Measurements from ENCODE around the gene COL6A3. TPM values are rescaled to one million over a fixed set of nuclear protein-coding genes. Genes with fewer than 3 reads are reported as not detected.
A peak's percentile ranks its signal among the peaks of the same experiment; 100 is the strongest.

Gene COL6A3
- total RNA-seq, 4 donors from 2014 or later, result 68.1 to 261 (median 75.6) TPM

DNA sequence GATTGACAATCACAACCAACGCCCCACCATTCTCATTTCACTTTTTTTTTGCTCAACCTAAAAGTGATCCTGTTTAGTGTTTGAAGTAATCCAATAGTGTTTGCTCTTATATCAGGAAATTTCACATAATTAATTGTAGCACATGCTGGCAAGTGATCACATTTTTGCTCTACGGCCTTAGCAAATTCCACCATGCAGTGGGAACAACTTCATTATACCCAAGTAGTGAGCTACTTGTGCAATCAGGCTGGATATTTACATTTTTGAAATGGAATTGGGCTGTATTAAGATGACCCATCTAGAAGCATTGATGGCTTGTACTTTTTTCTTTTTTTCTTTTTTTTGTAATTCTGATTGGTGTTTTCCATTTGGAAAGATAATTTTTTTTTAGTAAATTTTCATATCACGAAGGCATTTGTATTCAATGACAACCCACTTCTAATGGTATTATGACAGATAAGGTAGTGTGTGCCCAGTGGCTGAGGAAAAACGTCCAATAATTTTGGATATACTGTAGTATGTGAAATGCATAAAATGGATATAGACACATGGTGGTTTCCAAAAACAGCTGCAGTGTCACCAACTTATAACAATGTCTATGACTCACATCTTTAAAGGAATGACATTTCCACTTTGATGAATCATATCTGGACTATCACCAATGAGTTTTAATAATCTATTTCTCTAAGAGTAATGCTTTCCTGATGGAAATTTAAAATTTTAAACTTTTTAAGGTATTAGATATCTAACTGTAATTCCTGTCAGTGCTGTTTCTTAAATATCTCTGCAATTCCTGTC is 130.6 kb downstream of the COL6A3 start:
- Histone ChIP-seq H3K27me3 (no peaks in the 10 kb centered on the region), H3K4me1 (peaks cover 4 to 17% (median 7%) of the 10 kb centered on the region in 4 donors), H3K9me3 (no peaks in the 10 kb centered on the region), H3K36me3 (no peaks in the 10 kb centered on the region), H3K4me3 (no peak overlapping the region), H3K27ac (peak overlapping the region; percentile 33 to 53 (median 43))
- intact Hi-C loops (cut with DNase I; ENCODE audit: low total_unique reads) (no loop called here), in situ Hi-C loops (cut with MboI; ENCODE audit: low pct_ligation_motif_present in 1 of 4, low pct_unique_long_range_greater_than_20kb in 1 of 4, low sequenced_read_pairs in 3 of 4) (no loop called here)
- DNase-seq, result no peak
- 68 to 70% methylated on average over 4 of the region's 4 CpGs for WGBS, 2 donors (ENCODE audit: low coverage in 1 of 2)
- TF ChIP-seq EP300 (IDR thresholded peaks at IDR 0.05; ENCODE audit: low read depth), result no peak
- no peak for TF ChIP-seq POLR2A (IDR thresholded peaks at IDR 0.05)
- no peak for TF ChIP-seq POLR2AphosphoS5 (IDR thresholded peaks at IDR 0.05)
- no peak for TF ChIP-seq CTCF (IDR thresholded peaks at IDR 0.05)

DNA sequence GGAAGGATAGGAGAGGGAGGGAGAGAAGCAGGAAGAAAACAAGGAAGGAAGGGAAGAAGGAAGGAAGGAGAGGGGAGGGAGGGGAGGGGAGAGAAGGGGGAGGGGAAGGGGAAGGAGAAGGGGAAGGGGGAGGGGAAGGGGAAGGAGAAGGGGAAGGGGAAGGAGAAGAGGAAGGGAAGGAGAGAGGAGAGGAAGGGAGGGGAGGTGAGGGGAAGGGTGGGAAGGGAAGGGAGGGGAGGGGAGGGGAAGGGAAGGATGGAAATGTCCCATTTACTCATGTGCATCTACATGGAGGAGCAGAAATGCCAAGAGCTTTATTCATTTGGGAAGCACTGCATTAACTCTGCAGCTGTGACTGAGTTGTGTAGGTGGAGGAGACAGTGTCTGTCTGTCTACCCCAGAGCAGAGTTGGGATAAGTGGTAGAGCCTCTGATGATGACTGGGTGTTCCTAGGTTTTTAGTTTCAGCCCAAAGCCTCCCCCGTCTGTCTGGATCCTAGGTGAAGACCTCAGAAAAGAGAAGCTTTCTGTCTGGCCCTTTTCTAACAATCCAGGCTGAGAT is 131.3 kb downstream of the COL6A3 start:
- peaks cover 4 to 17% (median 7%) of the 10 kb centered on the region in 4 donors for H3K4me1 ChIP-seq
- no peak for DNase-seq
- no peaks in the 10 kb centered on the region for H3K9me3 ChIP-seq
- no peak for TF ChIP-seq POLR2AphosphoS5 (IDR thresholded peaks at IDR 0.05)
- no peak for TF ChIP-seq CTCF (IDR thresholded peaks at IDR 0.05)
- no peak for TF ChIP-seq EP300 (IDR thresholded peaks at IDR 0.05; ENCODE audit: low read depth)
- TF ChIP-seq POLR2A (IDR thresholded peaks at IDR 0.05), result no peak
- intact Hi-C loops (cut with DNase I; ENCODE audit: low total_unique reads) (no loop called here), in situ Hi-C loops (cut with MboI; ENCODE audit: low pct_ligation_motif_present in 1 of 4, low pct_unique_long_range_greater_than_20kb in 1 of 4, low sequenced_read_pairs in 3 of 4) (no loop called here)
- no peaks in the 10 kb centered on the region for H3K27me3 ChIP-seq
- H3K36me3 ChIP-seq, result no peaks in the 10 kb centered on the region
- no peak overlapping the region for H3K4me3 ChIP-seq
- peak overlapping the region; percentile 33 to 84 (median 50) for H3K27ac ChIP-seq
- 26 to 67% methylated on average over 1 of the region's 1 CpG for WGBS, 2 donors (ENCODE audit: low coverage in 1 of 2)

GRCh38 chr2:237281836-237282306 is 132.1 kb downstream of the COL6A3 start:
- Histone ChIP-seq H3K9me3 (no peaks in the 10 kb centered on the region), H3K36me3 (no peaks in the 10 kb centered on the region), H3K4me3 (no peak overlapping the region), H3K4me1 (peaks cover 4 to 17% (median 7%) of the 10 kb centered on the region in 4 donors), H3K27ac (peak overlapping the region; percentile 47 to 84 (median 64)), H3K27me3 (no peaks in the 10 kb centered on the region)
- no peak for DNase-seq
- intact Hi-C loops (cut with DNase I; ENCODE audit: low total_unique reads), result no loop called here
- no peak for TF ChIP-seq EP300 (IDR thresholded peaks at IDR 0.05; ENCODE audit: low read depth)
- TF ChIP-seq POLR2AphosphoS5 (IDR thresholded peaks at IDR 0.05), result peak in 2 of 3 donors; percentile 21 to 64
- 51 to 86% methylated on average over 2 to 3 of the region's 3 CpGs for WGBS, 2 donors (ENCODE audit: low coverage in 1 of 2)
- in situ Hi-C loops (cut with MboI; ENCODE audit: low pct_ligation_motif_present in 1 of 4, low pct_unique_long_range_greater_than_20kb in 1 of 4, low sequenced_read_pairs in 3 of 4), result no loop called here

DNA sequence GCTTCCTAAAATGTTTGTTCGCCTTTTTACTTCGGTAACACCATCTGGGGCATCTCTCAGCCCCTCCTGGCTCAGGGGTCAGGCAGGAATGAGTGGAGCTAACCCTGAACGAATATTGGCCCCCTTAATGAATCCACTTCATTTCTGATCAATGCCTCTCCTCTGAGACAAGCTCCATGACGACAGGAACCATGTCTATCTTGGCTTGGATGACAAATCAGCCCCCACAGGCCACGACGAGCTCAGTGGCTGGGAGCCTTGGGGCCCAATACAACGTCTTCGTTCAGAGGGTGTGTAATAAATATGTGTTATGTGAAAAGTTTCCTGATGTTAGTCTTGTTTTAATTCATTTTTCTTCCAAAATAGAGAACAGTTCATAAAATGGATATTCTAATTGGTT is 133.0 kb downstream of the COL6A3 start:
- peaks cover 4 to 17% (median 7%) of the 10 kb centered on the region in 4 donors for H3K4me1 ChIP-seq
- in situ Hi-C loops (cut with MboI; ENCODE audit: low pct_ligation_motif_present in 1 of 4, low pct_unique_long_range_greater_than_20kb in 1 of 4, low sequenced_read_pairs in 3 of 4), result no loop called here
- intact Hi-C loops (cut with DNase I; ENCODE audit: low total_unique reads), result no loop called here
- no peaks in the 10 kb centered on the region for H3K36me3 ChIP-seq
- WGBS, 2 donors (ENCODE audit: low coverage in 1 of 2), result 75 to 76% methylated on average over 5 to 8 of the region's 8 CpGs
- TF ChIP-seq POLR2A (IDR thresholded peaks at IDR 0.05), result no peak
- no peak for TF ChIP-seq POLR2AphosphoS5 (IDR thresholded peaks at IDR 0.05)
- H3K27me3 ChIP-seq, result no peaks in the 10 kb centered on the region
- no peak overlapping the region for H3K4me3 ChIP-seq
- H3K27ac ChIP-seq, result peak overlapping the region; percentile 47 to 84 (median 70)
- no peak for DNase-seq
- no peaks in the 10 kb centered on the region for H3K9me3 ChIP-seq

- no peaks in the 10 kb centered on the region for H3K9me3 ChIP-seq
- peaks cover 4 to 17% (median 7%) of the 10 kb centered on the region in 4 donors for H3K4me1 ChIP-seq
- 69 to 71% methylated on average over 10 to 11 of the region's 11 CpGs for WGBS, 2 donors (ENCODE audit: low coverage in 1 of 2)
- H3K27me3 ChIP-seq, result no peaks in the 10 kb centered on the region
- TF ChIP-seq EP300 (IDR thresholded peaks at IDR 0.05; ENCODE audit: low read depth), result no peak
- no peak for TF ChIP-seq CTCF (IDR thresholded peaks at IDR 0.05)
- TF ChIP-seq POLR2AphosphoS5 (IDR thresholded peaks at IDR 0.05), result no peak
- H3K4me3 ChIP-seq, result no peak overlapping the region
- H3K36me3 ChIP-seq, result no peaks in the 10 kb centered on the region
- H3K27ac ChIP-seq, result peak overlapping the region; percentile 64 to 84 (median 70)
- no peak for DNase-seq
- in situ Hi-C loops (cut with MboI; ENCODE audit: low pct_ligation_motif_present in 1 of 4, low pct_unique_long_range_greater_than_20kb in 1 of 4, low sequenced_read_pairs in 3 of 4), result no loop called here
- intact Hi-C loops (cut with DNase I; ENCODE audit: low total_unique reads), result no loop called here
Observed at GRCh38 chr2:237280229-237280628, 133.7 kb downstream of the COL6A3 start.
